Femur (tissue), 1 donor: Measurements from ENCODE around the gene C10orf105.

Experiments used
- DNase-seq: peaks from one replicate; pipeline ENCODE4 v3.0.0-alpha.2; 2017

C10orf105 gene

GRCh38 chr10:71715860-71716259, 3.7 kb downstream of the C10orf105 start:
- no peak for DNase-seq

- DNase-seq = no peak
These were observed 4.6 kb downstream of the C10orf105 start for GRCh38 chr10:71715026-71715425.

- DNase-seq = no peak
These were observed 5.0 kb downstream of the C10orf105 start for GRCh38 chr10:71714592-71714991.

GRCh38 chr10:71714031-71714410, 5.6 kb downstream of the C10orf105 start:
- no peak for DNase-seq

- peak; percentile 89 for DNase-seq
These were observed 6.2 kb downstream of the C10orf105 start for GRCh38 chr10:71713135-71714030.

GRCh38 chr10:71712572-71713134, 6.9 kb downstream of the C10orf105 start:
- no peak for DNase-seq

- DNase-seq = no peak
These were observed 7.4 kb downstream of the C10orf105 start for GRCh38 chr10:71712170-71712569.

- DNase-seq = no peak
These were observed 8.4 kb downstream of the C10orf105 start for GRCh38 chr10:71711052-71711623.

GRCh38 chr10:71710519-71710918, 9.1 kb downstream of the C10orf105 start:
- DNase-seq = no peak

GRCh38 chr10:71708897-71709882, 10.4 kb downstream of the C10orf105 start:
- no peak for DNase-seq

- peak; percentile 77 for DNase-seq
These were observed 11.3 kb downstream of the C10orf105 start for GRCh38 chr10:71708301-71708703.

- DNase-seq = no peak
These were observed 12.3 kb downstream of the C10orf105 start for GRCh38 chr10:71707240-71707789.

- no peak for DNase-seq
These were observed 13.1 kb downstream of the C10orf105 start for GRCh38 chr10:71706216-71707121.

GRCh38 chr10:71705582-71705981, 14.0 kb downstream of the C10orf105 start:
- DNase-seq = no peak

- no peak for DNase-seq
These were observed 14.8 kb downstream of the C10orf105 start for GRCh38 chr10:71704816-71705215.

GRCh38 chr10:71703577-71703976, 16.0 kb downstream of the C10orf105 start:
- DNase-seq = no peak

GRCh38 chr10:71701496-71702132, 18.0 kb downstream of the C10orf105 start:
- no peak for DNase-seq

GRCh38 chr10:71700731-71701368, 18.7 kb downstream of the C10orf105 start:
- DNase-seq = no peak

GRCh38 chr10:71698737-71699136, 20.8 kb downstream of the C10orf105 start:
- DNase-seq = no peak
